ENCODE measurements around the gene SMIM20. TPM values are rescaled to one million over a fixed set of nuclear protein-coding genes. Genes with fewer than 3 reads are reported as not detected.

Gene SMIM20
- total and polyA plus RNA-seq, 11 donors = 27.4 to 50.8 (median 40.3) TPM

GRCh38 chr4:25943805-25944204 is 29.8 kb downstream of the SMIM20 start:
- H3K4me3 ChIP-seq = no peak overlapping the region
- TF ChIP-seq POLR2A (IDR thresholded peaks at IDR 0.05) = no peak
- intact Hi-C loops (cut with DNase I) = no loop called here
- no peaks in the 10 kb centered on the region for H3K9me3 ChIP-seq
- no peaks in the 10 kb centered on the region for H3K27me3 ChIP-seq
- DNase-seq = no peak
- ATAC-seq = no peak
- H3K27ac ChIP-seq = peak overlapping the region in 7 of 12 donors; percentile 1 to 68 (median 29)
- H3K36me3 ChIP-seq = no peaks in the 10 kb centered on the region
- peaks cover 0 to 18% (median under 1%) of the 10 kb centered on the region in 12 donors for H3K4me1 ChIP-seq

- H3K4me1 ChIP-seq = peaks cover 0 to 13% (median 0%) of the 10 kb centered on the region in 12 donors
- no peak overlapping the region for H3K4me3 ChIP-seq
- 92 to 98% (median 96%) methylated on average over 1 of the region's 1 CpG for WGBS, 4 donors
- ATAC-seq (no peak), DNase-seq (no peak)
- no peak overlapping the region for H3K27ac ChIP-seq
- H3K36me3 ChIP-seq = no peaks in the 10 kb centered on the region
- intact Hi-C loops (cut with DNase I) = no loop called here
- TF ChIP-seq CTCF (IDR thresholded peaks at IDR 0.05) (no peak), POLR2A (IDR thresholded peaks at IDR 0.05) (no peak)
- peaks cover 0 to 16% (median 0%) of the 10 kb centered on the region in 9 donors for H3K27me3 ChIP-seq
- no peaks in the 10 kb centered on the region for H3K9me3 ChIP-seq
Measured at GRCh38 chr4:25948051-25948450, 34.0 kb downstream of the SMIM20 start.

- no peaks in the 10 kb centered on the region for H3K9me3 ChIP-seq
- ATAC-seq (no peak), DNase-seq (no peak)
- no peak overlapping the region for H3K4me3 ChIP-seq
- peaks cover 0 to 11% (median 0%) of the 10 kb centered on the region in 12 donors for H3K4me1 ChIP-seq
- intact Hi-C loops (cut with DNase I) = no loop called here
- H3K27me3 ChIP-seq = peaks cover 0 to 16% (median 0%) of the 10 kb centered on the region in 9 donors
- TF ChIP-seq POLR2A (IDR thresholded peaks at IDR 0.05) = no peak
- TF ChIP-seq CTCF (IDR thresholded peaks at IDR 0.05) = no peak
- WGBS, 4 donors = 64 to 67% (median 65%) methylated on average over 6 of the region's 6 CpGs
- H3K27ac ChIP-seq = no peak overlapping the region
- no peaks in the 10 kb centered on the region for H3K36me3 ChIP-seq
Measured at GRCh38 chr4:25949173-25949748, 35.2 kb downstream of the SMIM20 start.

- peaks cover 0 to 16% (median 0%) of the 10 kb centered on the region in 9 donors for H3K27me3 ChIP-seq
- ATAC-seq (no peak), DNase-seq (no peak)
- no peaks in the 10 kb centered on the region for H3K36me3 ChIP-seq
- TF ChIP-seq POLR2A (IDR thresholded peaks at IDR 0.05) (no peak), CTCF (IDR thresholded peaks at IDR 0.05) (no peak)
- intact Hi-C loops (cut with DNase I) = no loop called here
- peaks cover 0 to 11% (median 0%) of the 10 kb centered on the region in 12 donors for H3K4me1 ChIP-seq
- 74 to 83% (median 81%) methylated on average over 8 of the region's 8 CpGs for WGBS, 4 donors
- no peaks in the 10 kb centered on the region for H3K9me3 ChIP-seq
- no peak overlapping the region for H3K4me3 ChIP-seq
- H3K27ac ChIP-seq = no peak overlapping the region
Measured at GRCh38 chr4:25949994-25950393, 36.0 kb downstream of the SMIM20 start.
